ENCODE results near the gene PRSS36. TPM values are rescaled to one million over a fixed set of nuclear protein-coding genes. Genes with fewer than 3 reads are reported as not detected.
A peak's percentile ranks its signal among the peaks of the same experiment; 100 is the strongest.

Gene PRSS36
- total RNA-seq, 1 experiment from 2014 or later, result 0.23 TPM

GRCh38 chr16:31148281-31148728 is 1.6 kb downstream of the PRSS36 start:
- CTCF ChIA-PET, result no interaction called here
- H3K27me3 ChIP-seq (ENCODE audit: control insufficient read depth, insufficient read depth, low read length), result no peaks in the 10 kb centered on the region
- H3K4me3 ChIP-seq (ENCODE audit: low read depth in 2 of 2, low read length in 2 of 2), result peak overlapping the region in 1 of 2 experiments; percentile 14; a peak in 1 of 4 replicates
- no peaks in the 10 kb centered on the region for H3K36me3 ChIP-seq (ENCODE audit: control insufficient read depth, insufficient read depth, low read length)
- TF ChIP-seq REST (IDR thresholded peaks at IDR 0.05; ENCODE audit: insufficient read depth in 1 of 2, low read depth in 2 of 2, low read length in 1 of 2) (no peak), POLR2AphosphoS5 (IDR thresholded peaks at IDR 0.05; ENCODE audit: low read depth, low read length) (no peak), CTCF (IDR thresholded peaks at IDR 0.05) (no peak), TCF7L2 (IDR thresholded peaks at IDR 0.05; ENCODE audit: low read depth, low read length) (no peak), SIN3A (IDR thresholded peaks at IDR 0.05; ENCODE audit: borderline replicate concordance, insufficient read depth, low read depth, low read length) (no peak)
- H3K4me1 ChIP-seq (ENCODE audit: control insufficient read depth, insufficient read depth, low read length), result no peaks in the 10 kb centered on the region
- intact Hi-C loops (cut with micrococcal nuclease; ENCODE audit: unreplicated experiment) (no loop called here), in situ Hi-C loops (cut with HindIII; ENCODE audit: low pct_unique_long_range_greater_than_20kb, low sequenced_read_pairs) (no loop called here)
- POLR2A ChIA-PET, result no interaction called here
- H3K27ac ChIP-seq (ENCODE audit: low read length), result no peak overlapping the region
- no TSS peak for BruUV-seq (replicated peaks)
- H3K9me3 ChIP-seq (ENCODE audit: control insufficient read depth, insufficient read depth, low read depth, low read length), result no peaks in the 10 kb centered on the region
- DNase-seq (ENCODE audit: low read depth, low spot score) (no peak), ATAC-seq (peak; percentile 50; the same call in 1 of the 2 replicates)

GRCh38 chr16:31147574-31147973 is 2.3 kb downstream of the PRSS36 start:
- Histone ChIP-seq H3K4me3 (ENCODE audit: low read depth in 2 of 2, low read length in 2 of 2) (no peak overlapping the region), H3K27ac (ENCODE audit: low read length) (no peak overlapping the region), H3K9me3 (ENCODE audit: control insufficient read depth, insufficient read depth, low read depth, low read length) (no peaks in the 10 kb centered on the region), H3K36me3 (ENCODE audit: control insufficient read depth, insufficient read depth, low read length) (no peaks in the 10 kb centered on the region), H3K4me1 (ENCODE audit: control insufficient read depth, insufficient read depth, low read length) (no peaks in the 10 kb centered on the region), H3K27me3 (ENCODE audit: control insufficient read depth, insufficient read depth, low read length) (no peaks in the 10 kb centered on the region)
- no peak for TF ChIP-seq REST (IDR thresholded peaks at IDR 0.05; ENCODE audit: insufficient read depth in 1 of 2, low read depth in 2 of 2, low read length in 1 of 2)
- no peak for TF ChIP-seq SIN3A (IDR thresholded peaks at IDR 0.05; ENCODE audit: borderline replicate concordance, insufficient read depth, low read depth, low read length)
- no peak for TF ChIP-seq POLR2AphosphoS5 (IDR thresholded peaks at IDR 0.05; ENCODE audit: low read depth, low read length)
- no peak for TF ChIP-seq CTCF (IDR thresholded peaks at IDR 0.05)
- TF ChIP-seq TCF7L2 (IDR thresholded peaks at IDR 0.05; ENCODE audit: low read depth, low read length), result no peak
- CTCF ChIA-PET, result interaction anchor here (0.6 kb wide), 1 partner anchor 141 kb away, joined by 5 read pairs; no protein-coding TSS in a partner anchor
- in situ Hi-C loops (cut with HindIII; ENCODE audit: low pct_unique_long_range_greater_than_20kb, low sequenced_read_pairs), result no loop called here
- DNase-seq (ENCODE audit: low read depth, low spot score) (no peak), ATAC-seq (no peak)
- POLR2A ChIA-PET, result no interaction called here
- BruUV-seq (replicated peaks), result no TSS peak
- intact Hi-C loops (cut with micrococcal nuclease; ENCODE audit: unreplicated experiment), result no loop called here
